KMS-11 (cell line): ENCODE results near the gene USP10.

ENCODE experiments used
- H2AFZ ChIP-seq: fragments of 200-600 bp; sonication (generic); 2 replicates; pipeline ENCODE4 v1.6.1; 2016; ENCODE audit warnings: antibody characterized with exemption, mixed run types, low read depth
- H3K27ac ChIP-seq: fragments of 200-600 bp; sonication (generic); 2 replicates; pipeline ENCODE4 v1.6.1; 2016; ENCODE audit warnings: mild to moderate bottlenecking, mixed run types
- H3K27me3 ChIP-seq: fragments of 200-600 bp; sonication (generic); 2 replicates; pipeline ENCODE4 v1.6.1; 2017; ENCODE audit warnings: mild to moderate bottlenecking, low read depth, mixed run types, moderate library complexity; ENCODE audit not compliant: insufficient read depth
- H3K36me3 ChIP-seq: fragments of 200-600 bp; sonication (generic); 2 replicates; pipeline ENCODE4 v1.6.1; 2017; ENCODE audit warnings: mild to moderate bottlenecking, mixed run types; ENCODE audit not compliant: insufficient read depth
- H3K4me1 ChIP-seq: fragments of 200-600 bp; sonication (generic); 2 replicates; pipeline ENCODE4 v1.6.1; 2016; ENCODE audit warnings: mild to moderate bottlenecking, low read depth, mixed run types; ENCODE audit not compliant: poor library complexity, severe bottlenecking
- H3K4me2 ChIP-seq: fragments of 200-600 bp; sonication (generic); 2 replicates; pipeline ENCODE4 v1.7.0; 2016; ENCODE audit warnings: mild to moderate bottlenecking, mixed run types
- H3K4me3 ChIP-seq: fragments of 200-600 bp; sonication (generic); IDR thresholded peaks from 2 replicates; pipeline ENCODE4 v1.6.1; 2017; ENCODE audit warnings: low read depth, low read length, mixed read lengths; ENCODE audit not compliant: insufficient read depth
- H3K79me2 ChIP-seq: fragments of 200-600 bp; sonication (generic); 2 replicates; pipeline ENCODE4 v1.6.1; 2016; ENCODE audit warnings: low read depth, mixed run types; ENCODE audit not compliant: insufficient read depth
- H3K9ac ChIP-seq: fragments of 200-600 bp; sonication (generic); 2 replicates; pipeline ENCODE4 v1.6.1; 2016; ENCODE audit warnings: mild to moderate bottlenecking, mixed run types
- H4K20me1 ChIP-seq: fragments of 200-600 bp; sonication (generic); 2 replicates; pipeline ENCODE4 v1.6.1; 2016; ENCODE audit warnings: mild to moderate bottlenecking, mixed run types; ENCODE audit not compliant: insufficient read depth
- TF ChIP-seq, protein P1 (sequence below): fragments of 200-600 bp; sonication (generic); conservative IDR thresholded peaks from 2 replicates; pipeline ENCODE4 v1.6.1; 2017; ENCODE audit warnings: low read depth, mild to moderate bottlenecking, antibody characterized with exemption, low read length, moderate library complexity, mixed read lengths

Gene USP10

DNA sequence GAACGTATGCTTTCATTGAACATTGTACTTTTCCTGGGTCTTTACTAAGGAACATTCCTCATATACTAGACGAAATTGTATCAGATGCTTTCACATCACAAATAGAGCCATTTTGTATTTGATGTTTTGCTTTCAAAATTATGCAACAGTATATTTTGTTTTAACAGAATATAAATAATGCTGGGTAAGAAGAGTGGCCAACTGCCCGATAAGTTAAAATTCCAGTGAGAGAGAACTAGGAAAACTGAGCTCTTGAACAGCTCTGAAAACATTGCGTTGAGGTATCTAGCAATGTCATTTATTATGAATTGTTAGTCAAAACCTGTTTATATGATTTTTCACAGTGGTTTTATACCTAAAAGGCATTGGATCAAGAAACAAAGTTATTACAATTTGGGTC lies 50.8 kb downstream of the USP10 start:
- TF ChIP-seq, protein P1, sequence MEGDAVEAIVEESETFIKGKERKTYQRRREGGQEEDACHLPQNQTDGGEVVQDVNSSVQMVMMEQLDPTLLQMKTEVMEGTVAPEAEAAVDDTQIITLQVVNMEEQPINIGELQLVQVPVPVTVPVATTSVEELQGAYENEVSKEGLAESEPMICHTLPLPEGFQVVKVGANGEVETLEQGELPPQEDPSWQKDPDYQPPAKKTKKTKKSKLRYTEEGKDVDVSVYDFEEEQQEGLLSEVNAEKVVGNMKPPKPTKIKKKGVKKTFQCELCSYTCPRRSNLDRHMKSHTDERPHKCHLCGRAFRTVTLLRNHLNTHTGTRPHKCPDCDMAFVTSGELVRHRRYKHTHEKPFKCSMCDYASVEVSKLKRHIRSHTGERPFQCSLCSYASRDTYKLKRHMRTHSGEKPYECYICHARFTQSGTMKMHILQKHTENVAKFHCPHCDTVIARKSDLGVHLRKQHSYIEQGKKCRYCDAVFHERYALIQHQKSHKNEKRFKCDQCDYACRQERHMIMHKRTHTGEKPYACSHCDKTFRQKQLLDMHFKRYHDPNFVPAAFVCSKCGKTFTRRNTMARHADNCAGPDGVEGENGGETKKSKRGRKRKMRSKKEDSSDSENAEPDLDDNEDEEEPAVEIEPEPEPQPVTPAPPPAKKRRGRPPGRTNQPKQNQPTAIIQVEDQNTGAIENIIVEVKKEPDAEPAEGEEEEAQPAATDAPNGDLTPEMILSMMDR, result no peak
- H3K36me3 ChIP-seq, result no peaks in the 10 kb centered on the region; the same call in 1 of the 2 replicates
- peaks cover 56% of the 10 kb centered on the region for H3K79me2 ChIP-seq
- no peak overlapping the region for H3K27ac ChIP-seq
- no peak overlapping the region for H3K9ac ChIP-seq
- H3K27me3 ChIP-seq, result no peaks in the 10 kb centered on the region
- no peak overlapping the region for H2AFZ ChIP-seq
- peaks cover 30% of the 10 kb centered on the region for H4K20me1 ChIP-seq
- peaks cover 71% of the 10 kb centered on the region for H3K4me1 ChIP-seq
- no peak overlapping the region; the same call in 1 of the 2 replicates for H3K4me2 ChIP-seq
- no peak overlapping the region for H3K4me3 ChIP-seq

DNA sequence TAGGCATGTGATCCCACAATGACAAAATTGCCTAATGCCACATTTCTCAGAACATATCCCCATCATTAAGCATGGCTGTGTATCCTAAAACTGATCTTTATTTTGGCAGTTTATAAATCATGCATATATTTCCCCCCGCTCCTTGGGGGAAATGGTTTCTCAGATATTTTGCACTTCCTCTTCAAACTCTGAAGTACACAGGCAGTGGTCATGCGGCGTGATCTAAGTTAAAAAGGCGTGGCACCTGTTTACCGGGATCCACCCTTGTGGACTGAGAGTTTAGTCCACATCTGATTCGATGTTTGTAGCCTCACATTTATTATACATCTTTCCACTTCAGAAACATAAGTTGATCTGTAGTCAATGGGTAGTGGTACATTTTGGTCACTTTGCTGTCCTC lies 51.4 kb downstream of the USP10 start:
- Histone ChIP-seq H3K79me2 (peaks cover 57% of the 10 kb centered on the region), H3K27ac (peak overlapping the region; percentile 10; the same call in 1 of the 2 replicates), H3K27me3 (no peaks in the 10 kb centered on the region), H4K20me1 (peaks cover 28% of the 10 kb centered on the region), H3K4me1 (peaks cover 71% of the 10 kb centered on the region), H3K4me3 (no peak overlapping the region), H3K36me3 (no peaks in the 10 kb centered on the region), H3K4me2 (peak overlapping the region; percentile 23; the same call in 1 of the 2 replicates), H2AFZ (no peak overlapping the region), H3K9ac (no peak overlapping the region)
- TF ChIP-seq, protein P1, result no peak

DNA sequence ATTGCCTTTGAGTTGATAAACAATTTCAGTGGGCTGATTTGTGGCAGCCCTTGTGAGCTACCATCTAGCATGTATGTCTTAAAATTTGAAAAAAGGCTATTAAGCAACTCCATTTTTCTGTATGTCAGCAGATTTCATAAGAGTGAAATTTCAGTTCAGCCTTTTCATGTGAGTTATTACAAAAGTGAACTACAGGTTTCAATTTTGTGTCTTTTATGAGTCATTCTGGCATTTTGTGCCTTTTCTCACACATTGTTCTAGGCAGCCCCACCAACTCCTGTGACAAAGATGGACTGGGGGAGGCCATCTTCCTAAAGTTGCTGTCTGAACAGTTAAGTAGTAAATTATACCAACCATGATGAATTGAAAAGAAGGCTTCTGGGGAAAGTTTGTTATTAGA lies 52.1 kb downstream of the USP10 start:
- H3K27ac ChIP-seq, result peak overlapping the region; percentile 10; the same call in 1 of the 2 replicates
- H3K4me2 ChIP-seq, result peak overlapping the region; percentile 37; the same call in 1 of the 2 replicates
- peaks cover 71% of the 10 kb centered on the region for H3K4me1 ChIP-seq
- no peak overlapping the region for H3K4me3 ChIP-seq
- TF ChIP-seq, protein P1, result no peak
- no peak overlapping the region for H3K9ac ChIP-seq
- H4K20me1 ChIP-seq, result peaks cover 23% of the 10 kb centered on the region
- peaks cover 55% of the 10 kb centered on the region for H3K79me2 ChIP-seq
- no peaks in the 10 kb centered on the region for H3K36me3 ChIP-seq
- H2AFZ ChIP-seq, result no peak overlapping the region
- H3K27me3 ChIP-seq, result no peaks in the 10 kb centered on the region

DNA sequence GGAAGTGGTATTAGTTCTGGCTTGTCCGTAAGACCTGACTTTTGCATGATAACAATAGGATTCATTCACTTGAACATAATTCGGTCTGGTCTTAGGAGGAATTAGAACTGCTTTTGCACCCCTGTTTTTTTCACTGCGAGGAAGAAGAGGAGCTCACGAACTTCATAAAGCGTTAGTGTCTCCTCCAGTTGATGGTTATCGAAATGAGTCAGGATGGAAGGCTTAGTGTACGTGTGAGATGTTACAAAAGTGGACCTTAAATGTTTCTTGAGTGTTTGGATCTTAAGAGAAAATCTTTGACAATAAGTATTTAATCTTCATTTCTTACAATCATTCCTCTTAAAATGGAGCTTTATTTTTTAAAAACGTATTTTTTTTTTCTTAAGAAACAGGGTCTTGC lies 52.8 kb downstream of the USP10 start:
- no peak overlapping the region for H3K4me3 ChIP-seq
- TF ChIP-seq, protein P1, result no peak

More for the DNA sequence above, 52.8 kb downstream of the USP10 start:
- H3K9ac ChIP-seq, result no peak overlapping the region
- H3K36me3 ChIP-seq, result no peaks in the 10 kb centered on the region
- no peak overlapping the region for H2AFZ ChIP-seq
- H3K27ac ChIP-seq, result peak overlapping the region; percentile 10; the same call in 1 of the 2 replicates
- peaks cover 23% of the 10 kb centered on the region for H4K20me1 ChIP-seq
- peaks cover 70% of the 10 kb centered on the region for H3K4me1 ChIP-seq
- H3K4me2 ChIP-seq, result peak overlapping the region; percentile 37; the same call in 1 of the 2 replicates
- H3K27me3 ChIP-seq, result no peaks in the 10 kb centered on the region
- peaks cover 50% of the 10 kb centered on the region for H3K79me2 ChIP-seq
